K562 (cell line): Measurements from ENCODE around the gene PHTF2. TPM values are rescaled to one million over a fixed set of nuclear protein-coding genes. Genes with fewer than 3 reads are reported as not detected.

Source experiments
- ATAC-seq: fragments of 200-7000 bp; cut with Tn5 transposase; 3 replicates; pipeline ENCODE4 v1.9.1; 2020; ENCODE audit warnings: moderate library complexity
- BruUV-seq: library from RNA; stranded (reverse); fragments of 400-500 nt; replicated peaks from 2 replicates; lab custom pipeline; 2021; lab: Mats Ljungman, UMichigan
- CTCF ChIA-PET: fragments of 300-600 bp; formaldehyde crosslinking; extraction: SDS; loops from one replicate; lab custom pipeline; 2021; ENCODE audit warnings: low intra/inter-chr PET ratio; lab: Yijun Ruan, JAX
- POLR2A ChIA-PET: fragments of 300-600, 350-650 bp; sonication (Branson Sonifier 250); formaldehyde crosslinking; extraction: SDS; loops from one replicate; lab custom pipeline; 2021; ENCODE audit warnings: antibody characterized with exemption, inconsistent platforms; lab: Yijun Ruan, JAX
- DNase-seq, 4 experiments: peaks; one replicate each; pipeline versions ENCODE4 v3.0.0 to v3.0.0-alpha.2; 2011 to 2018; ENCODE audit warnings: low spot score in 3 of 4, mixed read lengths in 3 of 4; ENCODE audit errors: extremely low read depth in 1 of 4
- FAIRE-seq: peaks from 2 replicates; lab custom pipeline; 2011; peaks lifted over from hg19 to GRCh38; lab: Jason Lieb, UNC
- H2AFZ ChIP-seq: 2 replicates; pipeline ENCODE4 v1.6.0; 2011; ENCODE audit warnings: low read depth, low read length, control low read depth, inconsistent platforms
- H3K27ac ChIP-seq: fragments of 200-600 bp; 3 replicates; pipeline ENCODE4 v1.8.0; 2011; ENCODE audit warnings: low read depth, mild to moderate bottlenecking, control low read depth, inconsistent platforms, low read length, moderate library complexity, mixed read lengths; ENCODE audit errors: extremely low read depth
- H3K27me3 ChIP-seq, 2 experiments: fragments of 300-600 bp in 1 of 2; 2 replicates in 1 of 2; 3 replicates in 1 of 2; pipeline versions ENCODE4 v1.6.0 to v1.8.0; 2011; ENCODE audit warnings: inconsistent platforms in 2 of 2, low read length in 2 of 2, mild to moderate bottlenecking in 1 of 2, mixed read lengths in 1 of 2, moderate library complexity in 1 of 2; ENCODE audit not compliant: control insufficient read depth in 2 of 2, insufficient read depth in 2 of 2
- H3K36me3 ChIP-seq: fragments of 300-600 bp; 3 replicates; pipeline ENCODE4 v1.8.0; 2011; ENCODE audit warnings: mild to moderate bottlenecking, low read length, inconsistent platforms; ENCODE audit not compliant: control insufficient read depth, insufficient read depth
- H3K4me1 ChIP-seq, 2 experiments: fragments of 200-600 bp in 1 of 2; replicated peaks in 1 of 2; 2 replicates in 1 of 2; 3 replicates in 1 of 2; pipeline versions ENCODE4 v1.5.1 to v1.8.0; 2011; ENCODE audit warnings: inconsistent platforms in 2 of 2, low read length in 2 of 2, mild to moderate bottlenecking in 1 of 2, mixed read lengths in 1 of 2, moderate library complexity in 1 of 2; ENCODE audit not compliant: control insufficient read depth in 2 of 2, insufficient read depth in 2 of 2
- H3K4me2 ChIP-seq: 2 replicates; pipeline ENCODE4 v1.6.1; 2011; ENCODE audit warnings: low read length, control low read depth, inconsistent platforms, mixed read lengths; ENCODE audit not compliant: insufficient read depth
- H3K4me3 ChIP-seq: fragments of 200-600 bp; sonication (generic), shearing (Covaris generic); 2 replicates; pipeline ENCODE4 v1.5.1; 2016; ENCODE audit warnings: control low read depth, inconsistent platforms
- H3K79me2 ChIP-seq: fragments of 200-600 bp; 3 replicates; pipeline ENCODE4 v1.8.0; 2011; ENCODE audit warnings: low read length, inconsistent platforms; ENCODE audit not compliant: control insufficient read depth, insufficient read depth
- H3K9ac ChIP-seq, 2 experiments: 2 replicates each; pipeline versions ENCODE4 v1.6.0 to v1.6.1; 2011; ENCODE audit warnings: low read depth in 2 of 2, low read length in 2 of 2, control low read depth in 1 of 2, inconsistent platforms in 1 of 2, mild to moderate bottlenecking in 1 of 2, mixed read lengths in 1 of 2; ENCODE audit not compliant: insufficient read depth in 1 of 2
- H3K9me1 ChIP-seq: one replicate; pipeline ENCODE4 v1.6.0; 2011; ENCODE audit warnings: inconsistent platforms, mild to moderate bottlenecking, low read length, moderate library complexity; ENCODE audit not compliant: control insufficient read depth, insufficient read depth
- H3K9me3 ChIP-seq: replicated peaks from 2 replicates; pipeline ENCODE4 v1.5.1; 2011; ENCODE audit warnings: low read depth, low read length, inconsistent platforms; ENCODE audit not compliant: control insufficient read depth, insufficient read depth
- H4K20me1 ChIP-seq: replicated peaks from 2 replicates; pipeline ENCODE4 v1.6.1; 2011; ENCODE audit warnings: low read length, inconsistent platforms, mixed read lengths; ENCODE audit not compliant: control insufficient read depth, insufficient read depth
- ARID1B ChIP-seq: fragments of 450-650 bp; IDR thresholded peaks from 2 replicates; pipeline ENCODE4 v1.6.1; 2016; ENCODE audit warnings: antibody characterized with exemption, mild to moderate bottlenecking, inconsistent platforms
- CBX3 ChIP-seq, 2 experiments: IDR thresholded peaks; 1 replicate in 1 of 2; 2 replicates in 1 of 2; pipeline ENCODE4 v1.6.1; 2012; ENCODE audit warnings: inconsistent platforms in 2 of 2, low read length in 2 of 2, borderline replicate concordance in 1 of 2, control low read depth in 1 of 2
- CBX8 ChIP-seq: fragments of 200-600 bp; sonication (generic); IDR thresholded peaks from 2 replicates; pipeline ENCODE4 v1.6.1; 2012; ENCODE audit warnings: borderline replicate concordance, mixed run types, low read depth, mild to moderate bottlenecking, moderate library complexity, mixed read lengths, low read length, control low read depth, inconsistent platforms; ENCODE audit not compliant: poor library complexity, severe bottlenecking; ENCODE audit errors: extremely low read depth
- CHD4 ChIP-seq: fragments of 200-600 bp; sonication (generic); IDR thresholded peaks from 3 replicates; pipeline ENCODE4 v1.6.1; 2012; ENCODE audit warnings: low read depth, mild to moderate bottlenecking, mixed read lengths, low read length, inconsistent platforms; ENCODE audit not compliant: insufficient read depth, insufficient replicate concordance, poor library complexity, severe bottlenecking
- EHMT2 ChIP-seq: fragments of 450-650 bp; IDR thresholded peaks from 2 replicates; pipeline ENCODE4 v1.6.1; 2018; ENCODE audit warnings: antibody characterized with exemption
- EP300 ChIP-seq: IDR thresholded peaks from 2 replicates; pipeline ENCODE4 v1.6.1; 2012; ENCODE audit warnings: low read length, improper control_type of control experiment
- FOS ChIP-seq: IDR thresholded peaks from 3 replicates; pipeline ENCODE4 v1.6.1; 2011; ENCODE audit not compliant: insufficient read length; ENCODE audit errors: extremely low read depth
- HDAC1 ChIP-seq, 2 experiments: fragments of 450-650 bp; IDR thresholded peaks; 2 replicates each; pipeline ENCODE4 v1.6.1; 2016 to 2017; ENCODE audit warnings: inconsistent platforms in 1 of 2, mild to moderate bottlenecking in 1 of 2, moderate library complexity in 1 of 2
- MAFG ChIP-seq: fragments of 450-650 bp; conservative IDR thresholded peaks from 2 replicates; pipeline ENCODE4 v1.6.1; 2016; ENCODE audit warnings: missing genetic modification characterization, missing compliant biosample characterization
- MEF2A ChIP-seq: IDR thresholded peaks from 2 replicates; pipeline ENCODE4 v1.6.1; 2011; ENCODE audit warnings: low read depth, mild to moderate bottlenecking, low read length, moderate library complexity; ENCODE audit not compliant: control insufficient read depth
- MEIS2 ChIP-seq: fragments of 450-650 bp; IDR thresholded peaks from 2 replicates; pipeline ENCODE4 v1.6.1; 2014; ENCODE audit warnings: mild to moderate bottlenecking; ENCODE audit not compliant: partially characterized antibody
- NFE2 ChIP-seq: IDR thresholded peaks from 2 replicates; pipeline ENCODE4 v1.6.1; 2014; ENCODE audit warnings: antibody characterized with exemption, low read depth
- RAD21 ChIP-seq, 2 experiments: fragments of 250-450 bp in 1 of 2; fragments of 450-650 bp in 1 of 2; sonication (Bioruptor Pico) in 1 of 2; formaldehyde crosslinking in 1 of 2; IDR thresholded peaks in 1 of 2; conservative IDR thresholded peaks in 1 of 2; 2 replicates each; pipeline versions ENCODE4 v1.4.0 to v1.8.0; 2020 to 2022; ENCODE audit warnings: mild to moderate bottlenecking in 2 of 2, moderate library complexity in 1 of 2
- RBM25 ChIP-seq: fragments of 200-400 bp; formaldehyde crosslinking; IDR thresholded peaks from 2 replicates; pipeline ENCODE4 v1.6.1; 2018; ENCODE audit warnings: low read length, low read depth, moderate library complexity; ENCODE audit not compliant: severe bottlenecking
- SRF ChIP-seq, 2 experiments: fragments of 250-450, 450-650 bp in 1 of 2; sonication (Bioruptor Pico) in 1 of 2; sonication (generic) in 1 of 2; formaldehyde crosslinking; IDR thresholded peaks; 2 replicates each; pipeline versions ENCODE4 v1.5.0 to v1.5.1; 2020 to 2022; ENCODE audit warnings: mild to moderate bottlenecking in 1 of 2, missing genetic modification reagents in 1 of 2
- TRIM28 ChIP-seq: fragments of 450-650 bp; IDR thresholded peaks from 2 replicates; pipeline ENCODE4 v1.6.1; 2017
- ZMIZ1 ChIP-seq, 2 experiments: fragments of 150-350 bp in 1 of 2; IDR thresholded peaks; 2 replicates each; pipeline ENCODE4 v1.6.1; 2012 to 2016; ENCODE audit warnings: low read depth in 2 of 2, low read length in 2 of 2, mild to moderate bottlenecking in 1 of 2, moderate library complexity in 1 of 2
- ZNF655 ChIP-seq: fragments of 250-450 bp; sonication (Bioruptor Pico); IDR thresholded peaks from 2 replicates; pipeline ENCODE4 v1.5.0; 2021
- WGBS: fragments of 100-300 bp; shearing (Covaris generic); methylation state at CpG from one replicate; pipeline ENCODE4 v1.1.6; 2016; ENCODE audit warnings: low coverage, mixed read lengths; ENCODE audit not compliant: insufficient coverage; ENCODE audit errors: missing lambda C conversion rate; 5-methylcytosine and 5-hydroxymethylcytosine counted together
- in situ Hi-C: fragments of 300-500 bp; cut with MboI; formaldehyde crosslinking; loops from 4 replicates; pipeline ENCODE4 v1.15.0; 2018; ENCODE audit warnings: inconsistent platforms, mixed read lengths
- intact Hi-C: fragments of 100-400 bp; cut with micrococcal nuclease; formaldehyde crosslinking; loops from 2 replicates; pipeline ENCODE4 v1.14.2; 2022
- polyA plus RNA-seq, 8 experiments: library from polyadenylated mRNA; depleted of rRNA in 4 of 8; stranded (reverse) in 5 of 8; unstranded in 3 of 8; fragments of >200 nt; fragmentation: Nextera tagmentation in 2 of 8; fragmentation: Illumina TruSeq in 1 of 8; extraction: Ambion mirVana in 2 of 8; extraction: Trizol in 1 of 8; gene quantifications; 2 replicates each; pipeline versions ENCODE4 v1.2.1 to v1.2.3, GENCODE V29; 2011 to 2014; ENCODE audit warnings: inconsistent platforms in 1 of 8, missing spikeins in 1 of 8
- total RNA-seq, 7 experiments: library from RNA; depleted of rRNA in 6 of 7; stranded (reverse); fragments of >200 nt in 6 of 7; fragmentation: Illumina TruSeq in 2 of 7; extraction: Trizol in 2 of 7; gene quantifications; 2 replicates each; pipeline versions ENCODE4 v1.2.1 to v1.2.3, GENCODE V29; 2011 to 2021; ENCODE audit warnings: low replicate concordance in 1 of 7

Gene PHTF2
- total and polyA plus RNA-seq, 9 of the 15 experiments (the other 6 are each of a cell fraction or from before 2014, with no cell fraction given), result 17.9 to 43.6 (median 25.4) TPM

GRCh38 chr7:77933394-77933793 is 134.8 kb downstream of the PHTF2 start:
- 14% methylated on average over 3 of the region's 3 CpGs for WGBS
- H3K27me3 ChIP-seq, result no peaks in the 10 kb centered on the region
- intact Hi-C loops, result no loop called here
- H3K79me2 ChIP-seq, result no peaks in the 10 kb centered on the region
- H3K9ac ChIP-seq, result no peak overlapping the region
- no peaks in the 10 kb centered on the region for H4K20me1 ChIP-seq
- H3K9me1 ChIP-seq, result no peaks in the 10 kb centered on the region
- in situ Hi-C loops, result loop anchor here (5.0 kb wide), 1 partner anchor 266 kb away; no protein-coding TSS in a partner anchor
- H3K27ac ChIP-seq, result peak overlapping the region; percentile 35; the same call in 1 of the 3 replicates
- ATAC-seq, result peak; percentile 81
- POLR2A ChIA-PET, result interaction anchor here (1.1 to 3.2 kb wide), 3 partner anchors 11 to 30 kb away, joined by 3 to 13 read pairs (median 4); no protein-coding TSS in a partner anchor
- no peak overlapping the region for H3K4me3 ChIP-seq
- peak; percentile 26 for FAIRE-seq
- peaks cover 17% of the 10 kb centered on the region; the same call in 2 of the 3 replicates for H3K36me3 ChIP-seq
- CTCF ChIA-PET, result no interaction called here
- no TSS peak for BruUV-seq
- H2AFZ ChIP-seq, result no peak overlapping the region
- H3K4me1 ChIP-seq, result peaks cover 0 to 10% of the 10 kb centered on the region in 2 experiments; a peak in 2 of 5 replicates
- no peak overlapping the region for H3K4me2 ChIP-seq
- peak; percentile 46 to 67 (median 56) for DNase-seq
- no peaks in the 10 kb centered on the region for H3K9me3 ChIP-seq
- TF ChIP-seq RBM25, result no peak
- no peak for TF ChIP-seq CBX8
- no peak for TF ChIP-seq MAFG (tag)
- peak; percentile 55 for TF ChIP-seq ARID1B
- TF ChIP-seq ZNF655, result no peak
- TF ChIP-seq ZMIZ1 (IDR thresholded peaks at IDR 0.05; ENCODE audit: low read depth in 2 of 2, low read length in 2 of 2), result no peak
- no peak for TF ChIP-seq CBX3 (IDR thresholded peaks at IDR 0.05; ENCODE audit: borderline replicate concordance in 1 of 2, low read length in 2 of 2)
- peak; percentile 56; the same call in 1 of the 2 replicates for TF ChIP-seq EHMT2
- TF ChIP-seq NFE2, result peak; percentile 48
- no peak for TF ChIP-seq SRF (CRISPR knock-in tag; IDR thresholded peaks at IDR 0.05)
- no peak for TF ChIP-seq CHD4
- 0 out of 4 replicates have a peak, but pooled peaks of 1 of the 2 experiments have one; percentile 7 for TF ChIP-seq RAD21 (CRISPR knock-in tag; conservative IDR thresholded peaks at IDR 0.05 in 1 of 2, IDR thresholded peaks at IDR 0.05 in 1 of 2)
- peak; percentile 34 for TF ChIP-seq FOS
- peak; percentile 80 for TF ChIP-seq MEIS2
- TF ChIP-seq MEF2A, result 0 out of 2 replicates have a peak, but pooled peaks have one; percentile 28
- peak; percentile 19; the same call in 1 of the 2 replicates for TF ChIP-seq EP300
- TF ChIP-seq HDAC1 (IDR thresholded peaks at IDR 0.05), result peak in 1 of 2 experiments; percentile 39; a peak in 1 of 4 replicates
- TF ChIP-seq TRIM28, result no peak
